Measurements from ENCODE around the gene NOL7.

- TF ChIP-seq CTCF (IDR thresholded peaks at IDR 0.05) (no peak), POLR2A (IDR thresholded peaks at IDR 0.05) (no peak), EP300 (IDR thresholded peaks at IDR 0.05) (no peak), POLR2AphosphoS5 (IDR thresholded peaks at IDR 0.05) (no peak)
Measured at GRCh38 chr6:13604135-13604534, 11.0 kb upstream of the NOL7 start.
